ENCODE data around the gene GNG7. TPM values are rescaled to one million over a fixed set of nuclear protein-coding genes. Genes with fewer than 3 reads are reported as not detected.

The GNG7 gene
- polyA plus RNA-seq, 1 experiment = 0.22 TPM

GRCh38 chr19:2636897-2637683, 65.4 kb downstream of the GNG7 start:
- ChIA-PET CTCF (interaction anchor here (0.6 to 5.0 kb wide), 42 partner anchors 9 to 1293 kb away, joined by 3 to 52 read pairs (median 4); partner anchors contain the start of genes GADD45B and THOP1), POLR2A (no interaction called here)
- no peak for DNase-seq (ENCODE audit: low read depth)
- peak; percentile 96 for TF ChIP-seq CTCF (IDR thresholded peaks at IDR 0.05; ENCODE audit: insufficient read depth, low read depth, low read length)
- Histone ChIP-seq H3K36me3 (ENCODE audit: control insufficient read depth, insufficient read depth, low read length) (no peaks in the 10 kb centered on the region), H3K4me3 (ENCODE audit: low read depth, low read length) (no peak overlapping the region), H3K27me3 (ENCODE audit: control insufficient read depth, insufficient read depth, low read length) (peaks cover 2% of the 10 kb centered on the region; the same call in 1 of the 2 replicates)

GRCh38 chr19:2636141-2636896, 66.2 kb downstream of the GNG7 start:
- POLR2A ChIA-PET = no interaction called here
- no peak for DNase-seq (ENCODE audit: low read depth)
- CTCF ChIA-PET = interaction anchor here (0.6 to 5.0 kb wide), 26 partner anchors 9 to 613 kb away, joined by 3 to 52 read pairs (median 4); partner anchors contain the start of genes GADD45B and THOP1
- H3K27me3 ChIP-seq (ENCODE audit: control insufficient read depth, insufficient read depth, low read length) = peaks cover 2% of the 10 kb centered on the region; the same call in 1 of the 2 replicates
- no peaks in the 10 kb centered on the region for H3K36me3 ChIP-seq (ENCODE audit: control insufficient read depth, insufficient read depth, low read length)
- no peak overlapping the region for H3K4me3 ChIP-seq (ENCODE audit: low read depth, low read length)
- no peak for TF ChIP-seq CTCF (IDR thresholded peaks at IDR 0.05; ENCODE audit: insufficient read depth, low read depth, low read length)

GRCh38 chr19:2634960-2635359, 67.5 kb downstream of the GNG7 start:
- Histone ChIP-seq H3K27me3 (ENCODE audit: control insufficient read depth, insufficient read depth, low read length) (no peaks in the 10 kb centered on the region; the same call in 1 of the 2 replicates), H3K36me3 (ENCODE audit: control insufficient read depth, insufficient read depth, low read length) (no peaks in the 10 kb centered on the region), H3K4me3 (ENCODE audit: low read depth, low read length) (no peak overlapping the region)
- CTCF ChIA-PET = interaction anchor here (1.1 to 5.0 kb wide), 7 partner anchors 13 to 396 kb away, joined by 3 to 52 read pairs (median 7); partner anchors contain the start of gene GADD45B
- DNase-seq (ENCODE audit: low read depth) = no peak
- TF ChIP-seq CTCF (IDR thresholded peaks at IDR 0.05; ENCODE audit: insufficient read depth, low read depth, low read length) = no peak
- POLR2A ChIA-PET = no interaction called here

- POLR2A ChIA-PET = no interaction called here
- Histone ChIP-seq H3K27me3 (ENCODE audit: control insufficient read depth, insufficient read depth, low read length) (no peaks in the 10 kb centered on the region; the same call in 1 of the 2 replicates), H3K36me3 (ENCODE audit: control insufficient read depth, insufficient read depth, low read length) (no peaks in the 10 kb centered on the region), H3K4me3 (ENCODE audit: low read depth, low read length) (no peak overlapping the region)
- no peak for DNase-seq (ENCODE audit: low read depth)
- TF ChIP-seq CTCF (IDR thresholded peaks at IDR 0.05; ENCODE audit: insufficient read depth, low read depth, low read length) = no peak
- CTCF ChIA-PET = interaction anchor here (1.1 to 5.0 kb wide), 5 partner anchors 14 to 158 kb away, joined by 3 to 52 read pairs (median 7); partner anchors contain the start of gene GADD45B
These were observed 68.1 kb downstream of the GNG7 start for GRCh38 chr19:2634228-2634951.

Data from BJ (cell line).